ENCODE results near the gene BMP5. TPM values are rescaled to one million over a fixed set of nuclear protein-coding genes. Genes with fewer than 3 reads are reported as not detected.
"Not testable (repeated sequence)": the region's sequence is repeated elsewhere in the genome, so short reads cannot be mapped to it uniquely, and the experiment has no call there.

BMP5 gene
- total RNA-seq (2014; rRNA removed; shearing (Covaris generic); ENCODE audit: low replicate concordance), result not detected in 2 replicates

DNA sequence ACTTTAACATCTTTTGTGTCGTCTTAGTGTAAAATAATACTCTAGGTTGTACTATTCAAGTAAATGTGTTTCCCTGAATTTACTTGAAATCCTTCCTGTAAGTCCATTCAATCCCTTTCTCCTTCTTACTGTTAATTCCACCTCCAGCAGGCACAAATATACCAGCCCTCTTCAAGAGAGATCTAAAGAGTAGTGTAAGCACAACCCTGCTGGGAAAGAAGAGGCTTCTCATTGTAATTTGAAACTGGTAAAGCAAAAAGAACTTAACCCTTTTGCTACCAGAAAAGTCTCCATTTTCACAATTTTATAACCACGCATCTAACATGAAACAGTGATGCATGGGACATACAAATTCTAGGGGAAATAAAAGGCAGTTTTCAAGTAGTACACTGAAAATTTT, at the start of gene BMP5:
TSS of gene BMP5 (minus strand) at position 191 of the 400 bp plus-strand sequence. CDS start 725 bp downstream, outside the sequence.
- no peaks in the 10 kb centered on the region for H3K36me3 ChIP-seq (ENCODE audit: insufficient read depth, low read length)
- no peaks in the 10 kb centered on the region for H3K79me2 ChIP-seq (ENCODE audit: low read length)
- no peak within 1 kb of the TSS for H3K27ac ChIP-seq (ENCODE audit: low read length)
- no peak within 1 kb of the TSS for H2AFZ ChIP-seq (ENCODE audit: low read length)
- no peaks in the 10 kb centered on the region for H3K9me3 ChIP-seq (ENCODE audit: low read length)
- DNase-seq, result no peak
- H3K4me2 ChIP-seq (ENCODE audit: low read depth, low read length, poor library complexity, severe bottlenecking), result no peak within 1 kb of the TSS
- no peaks in the 10 kb centered on the region for H3K27me3 ChIP-seq (ENCODE audit: low read length)
- no peaks in the 10 kb centered on the region for H3K9me2 ChIP-seq (replicated peaks; ENCODE audit: insufficient read depth, low read length)
- no peaks in the 10 kb centered on the region for H3K4me1 ChIP-seq (ENCODE audit: low read length)
- no peak within 1 kb of the TSS for H3K4me3 ChIP-seq (ENCODE audit: low read length)
- H3K9ac ChIP-seq (ENCODE audit: low read length), result no peak within 1 kb of the TSS
- no peaks in the 10 kb centered on the region for H4K20me1 ChIP-seq (ENCODE audit: insufficient read depth, low read depth, low read length)

- no peaks in the 10 kb centered on the region for H3K9me2 ChIP-seq (replicated peaks; ENCODE audit: insufficient read depth, low read length)
- H3K4me2 ChIP-seq (ENCODE audit: low read depth, low read length, poor library complexity, severe bottlenecking), result no peak overlapping the region
- no peak overlapping the region for H3K9ac ChIP-seq (ENCODE audit: low read length)
- H3K9me3 ChIP-seq (ENCODE audit: low read length), result no peaks in the 10 kb centered on the region
- H3K27ac ChIP-seq (ENCODE audit: low read length), result no peak overlapping the region
- H3K36me3 ChIP-seq (ENCODE audit: insufficient read depth, low read length), result no peaks in the 10 kb centered on the region
- H3K4me3 ChIP-seq (ENCODE audit: low read length), result no peak overlapping the region
- no peaks in the 10 kb centered on the region for H3K79me2 ChIP-seq (ENCODE audit: low read length)
- H4K20me1 ChIP-seq (ENCODE audit: insufficient read depth, low read depth, low read length), result no peaks in the 10 kb centered on the region
- DNase-seq, result no peak
- no peak overlapping the region for H2AFZ ChIP-seq (ENCODE audit: low read length)
- no peaks in the 10 kb centered on the region for H3K27me3 ChIP-seq (ENCODE audit: low read length)
- H3K4me1 ChIP-seq (ENCODE audit: low read length), result no peaks in the 10 kb centered on the region
Observed at GRCh38 chr6:55922406-55922805, 47.0 kb upstream of the BMP5 start.

DNA sequence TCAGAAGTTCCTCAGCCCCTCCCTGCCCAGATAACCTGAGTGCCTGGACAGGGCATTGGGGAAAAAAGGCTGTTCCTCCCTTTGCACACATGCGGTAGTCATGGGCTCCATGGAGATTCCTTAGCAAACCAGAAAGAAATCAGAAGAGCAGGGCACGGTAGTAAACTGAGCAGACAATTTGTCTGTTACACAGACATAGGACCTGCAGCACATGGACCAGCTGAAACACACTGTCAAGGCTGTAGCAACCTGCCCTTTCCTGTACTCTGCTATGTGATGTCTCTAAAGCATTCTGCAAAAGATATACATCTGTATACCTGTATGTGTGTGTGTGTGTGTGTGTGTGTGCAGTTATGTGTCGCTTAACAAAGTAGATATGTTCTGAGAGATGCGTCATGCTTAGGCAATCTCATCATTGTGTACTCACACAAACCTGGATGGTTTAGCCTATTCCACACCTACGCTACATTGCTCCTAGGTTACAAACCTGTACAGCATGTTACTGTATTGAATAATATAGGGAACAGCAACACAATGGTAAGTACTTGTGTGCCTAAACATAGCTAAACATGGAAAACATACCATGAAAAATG, 44.4 kb upstream of the BMP5 start:
- no peaks in the 10 kb centered on the region for H3K27me3 ChIP-seq (ENCODE audit: low read length)
- H3K9ac ChIP-seq (ENCODE audit: low read length), result no peak overlapping the region
- no peaks in the 10 kb centered on the region for H3K9me2 ChIP-seq (replicated peaks; ENCODE audit: insufficient read depth, low read length)
- H3K27ac ChIP-seq (ENCODE audit: low read length), result no peak overlapping the region
- H3K79me2 ChIP-seq (ENCODE audit: low read length), result no peaks in the 10 kb centered on the region
- H4K20me1 ChIP-seq (ENCODE audit: insufficient read depth, low read depth, low read length), result no peaks in the 10 kb centered on the region
- no peak overlapping the region for H2AFZ ChIP-seq (ENCODE audit: low read length)
- H3K4me2 ChIP-seq (ENCODE audit: low read depth, low read length, poor library complexity, severe bottlenecking), result no peak overlapping the region
- H3K9me3 ChIP-seq (ENCODE audit: low read length), result no peaks in the 10 kb centered on the region
- H3K4me1 ChIP-seq (ENCODE audit: low read length), result no peaks in the 10 kb centered on the region
- no peaks in the 10 kb centered on the region for H3K36me3 ChIP-seq (ENCODE audit: insufficient read depth, low read length)
- no peak for DNase-seq
- no peak overlapping the region for H3K4me3 ChIP-seq (ENCODE audit: low read length)

- Histone ChIP-seq H3K79me2 (ENCODE audit: low read length) (no peaks in the 10 kb centered on the region), H2AFZ (ENCODE audit: low read length) (no peak overlapping the region), H3K9me3 (ENCODE audit: low read length) (no peaks in the 10 kb centered on the region), H3K9ac (ENCODE audit: low read length) (no peak overlapping the region), H3K27me3 (ENCODE audit: low read length) (no peaks in the 10 kb centered on the region), H3K4me3 (ENCODE audit: low read length) (no peak overlapping the region), H3K4me1 (ENCODE audit: low read length) (no peaks in the 10 kb centered on the region), H3K36me3 (ENCODE audit: insufficient read depth, low read length) (no peaks in the 10 kb centered on the region), H3K4me2 (ENCODE audit: low read depth, low read length, poor library complexity, severe bottlenecking) (no peak overlapping the region), H3K27ac (ENCODE audit: low read length) (no peak overlapping the region), H3K9me2 (replicated peaks; ENCODE audit: insufficient read depth, low read length) (no peaks in the 10 kb centered on the region), H4K20me1 (ENCODE audit: insufficient read depth, low read depth, low read length) (no peaks in the 10 kb centered on the region)
- no peak for DNase-seq
Observed at GRCh38 chr6:55918639-55919038, 43.2 kb upstream of the BMP5 start.

DNA sequence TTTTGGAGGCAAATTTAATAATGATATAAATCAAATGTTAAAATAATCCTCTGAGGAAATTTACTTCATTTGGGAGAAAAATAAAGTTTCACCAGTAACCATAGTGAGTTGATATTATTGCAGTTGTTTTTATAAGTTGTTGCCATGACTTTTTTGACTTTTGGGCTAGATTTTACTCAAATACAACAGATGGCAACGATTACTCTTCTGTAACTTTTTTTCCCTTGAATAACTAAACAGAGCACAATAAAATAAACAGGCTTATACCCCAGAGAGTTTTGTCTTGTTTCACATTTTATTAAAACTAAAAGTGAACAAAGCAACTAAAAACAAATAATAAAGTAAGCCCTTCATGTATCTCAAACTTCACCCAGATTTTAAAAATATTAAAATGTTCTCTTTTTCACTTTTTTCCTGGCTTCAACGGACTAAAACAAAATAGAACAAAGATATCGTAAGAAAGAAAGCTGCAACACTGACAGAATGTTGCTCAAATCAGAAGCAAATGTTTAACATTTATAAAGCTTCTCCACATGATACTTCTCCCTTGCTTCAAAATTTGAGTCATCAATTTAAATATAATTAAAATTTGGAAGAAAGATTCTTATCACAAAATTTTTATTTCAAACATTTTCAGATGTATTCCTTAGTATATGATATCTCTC, 42.5 kb upstream of the BMP5 start:
- Histone ChIP-seq H3K79me2 (ENCODE audit: low read length) (no peaks in the 10 kb centered on the region), H3K27me3 (ENCODE audit: low read length) (no peaks in the 10 kb centered on the region), H3K4me3 (ENCODE audit: low read length) (no peak overlapping the region), H3K36me3 (ENCODE audit: insufficient read depth, low read length) (no peaks in the 10 kb centered on the region), H3K27ac (ENCODE audit: low read length) (no peak overlapping the region), H3K9me3 (ENCODE audit: low read length) (no peaks in the 10 kb centered on the region), H2AFZ (ENCODE audit: low read length) (no peak overlapping the region), H3K9me2 (replicated peaks; ENCODE audit: insufficient read depth, low read length) (no peaks in the 10 kb centered on the region), H4K20me1 (ENCODE audit: insufficient read depth, low read depth, low read length) (no peaks in the 10 kb centered on the region), H3K4me1 (ENCODE audit: low read length) (no peaks in the 10 kb centered on the region), H3K9ac (ENCODE audit: low read length) (no peak overlapping the region), H3K4me2 (ENCODE audit: low read depth, low read length, poor library complexity, severe bottlenecking) (no peak overlapping the region)
- no peak for DNase-seq

GRCh38 chr6:55916188-55916587, 40.8 kb upstream of the BMP5 start:
- DNase-seq, result no peak
- Histone ChIP-seq H3K27ac (ENCODE audit: low read length) (no peak overlapping the region), H3K9ac (ENCODE audit: low read length) (no peak overlapping the region), H3K9me3 (ENCODE audit: low read length) (no peaks in the 10 kb centered on the region), H3K4me1 (ENCODE audit: low read length) (no peaks in the 10 kb centered on the region), H3K79me2 (ENCODE audit: low read length) (no peaks in the 10 kb centered on the region), H4K20me1 (ENCODE audit: insufficient read depth, low read depth, low read length) (no peaks in the 10 kb centered on the region), H3K27me3 (ENCODE audit: low read length) (no peaks in the 10 kb centered on the region), H3K4me3 (ENCODE audit: low read length) (no peak overlapping the region), H3K36me3 (ENCODE audit: insufficient read depth, low read length) (no peaks in the 10 kb centered on the region), H3K4me2 (ENCODE audit: low read depth, low read length, poor library complexity, severe bottlenecking) (no peak overlapping the region), H2AFZ (ENCODE audit: low read length) (no peak overlapping the region), H3K9me2 (replicated peaks; ENCODE audit: insufficient read depth, low read length) (no peaks in the 10 kb centered on the region)

DNA sequence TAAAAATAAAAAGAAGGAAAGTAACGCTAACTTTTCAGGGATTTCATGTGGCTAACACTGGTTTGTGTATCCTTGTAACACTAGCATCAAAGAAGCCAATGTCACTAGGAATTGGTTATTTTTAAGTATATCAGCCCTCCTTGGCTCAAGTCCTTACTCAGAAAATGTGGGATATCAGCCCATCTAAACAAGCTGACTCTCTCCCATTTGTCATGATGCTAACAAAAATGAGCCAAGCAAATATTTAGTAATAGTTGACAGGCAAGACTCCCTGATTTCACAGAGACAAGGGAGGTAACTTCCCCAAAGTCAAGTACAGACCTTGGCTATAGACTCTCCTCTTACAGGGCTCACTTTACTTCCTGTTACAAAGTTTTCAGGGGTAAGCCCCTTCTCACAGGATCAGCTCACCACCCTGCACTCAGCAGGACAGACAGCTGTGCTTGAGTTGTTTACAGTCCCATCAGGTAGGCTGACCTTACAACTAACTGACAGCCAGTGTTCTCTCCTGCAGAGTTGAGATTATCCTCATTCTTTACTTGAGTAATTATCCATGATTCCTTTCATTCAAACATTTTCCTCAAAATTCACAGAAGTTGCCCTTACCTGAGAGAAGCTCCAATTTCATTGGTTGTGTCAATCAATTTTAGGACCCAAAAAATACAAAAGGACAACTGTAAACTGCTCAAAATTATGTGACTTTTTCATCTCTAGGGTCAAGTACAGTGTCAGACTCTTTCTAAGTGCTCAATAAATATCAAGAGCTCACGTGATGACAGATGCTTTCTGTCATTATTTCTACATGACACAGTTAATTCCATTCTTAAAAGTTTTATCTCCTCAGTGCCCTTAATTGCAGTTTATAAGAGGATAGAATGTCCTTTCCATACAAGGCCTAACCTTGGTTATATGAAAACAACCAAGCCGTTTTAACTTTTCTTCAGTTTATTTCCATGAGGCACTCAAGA, 38.1 kb upstream of the BMP5 start:
- Histone ChIP-seq H2AFZ (ENCODE audit: low read length) (no peak overlapping the region), H3K27ac (ENCODE audit: low read length) (no peak overlapping the region), H3K27me3 (ENCODE audit: low read length) (no peaks in the 10 kb centered on the region), H4K20me1 (ENCODE audit: insufficient read depth, low read depth, low read length) (no peaks in the 10 kb centered on the region), H3K4me1 (ENCODE audit: low read length) (no peaks in the 10 kb centered on the region), H3K79me2 (ENCODE audit: low read length) (no peaks in the 10 kb centered on the region), H3K4me2 (ENCODE audit: low read depth, low read length, poor library complexity, severe bottlenecking) (no peak overlapping the region), H3K9me2 (replicated peaks; ENCODE audit: insufficient read depth, low read length) (no peaks in the 10 kb centered on the region), H3K4me3 (ENCODE audit: low read length) (no peak overlapping the region), H3K36me3 (ENCODE audit: insufficient read depth, low read length) (no peaks in the 10 kb centered on the region), H3K9ac (ENCODE audit: low read length) (no peak overlapping the region), H3K9me3 (ENCODE audit: low read length) (no peaks in the 10 kb centered on the region)
- DNase-seq, result no peak

DNA sequence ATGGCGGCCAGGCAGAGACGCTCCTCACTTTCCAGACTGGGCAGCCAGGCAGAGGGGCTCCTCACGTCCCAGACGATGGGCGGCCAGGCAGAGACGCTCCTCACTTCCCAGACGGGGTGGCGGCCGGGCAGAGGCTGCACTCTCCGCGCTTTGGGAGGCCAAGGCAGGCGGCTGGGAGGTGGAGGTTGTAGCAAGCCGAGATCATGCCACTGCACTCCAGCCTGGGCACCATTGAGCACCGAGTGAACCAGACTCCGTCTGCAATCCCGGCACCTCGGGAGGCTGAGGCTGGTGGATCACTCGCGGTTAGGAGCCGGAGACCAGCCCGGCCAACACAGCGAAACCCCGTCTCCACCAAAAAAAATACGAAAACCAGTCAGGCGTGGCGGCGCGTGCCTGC, 35.1 kb upstream of the BMP5 start:
- H3K4me3 ChIP-seq (ENCODE audit: low read length); H2AFZ ChIP-seq (ENCODE audit: low read length); H3K79me2 ChIP-seq (ENCODE audit: low read length); H3K4me2 ChIP-seq (ENCODE audit: low read depth, low read length, poor library complexity, severe bottlenecking); H3K4me1 ChIP-seq (ENCODE audit: low read length); H3K36me3 ChIP-seq (ENCODE audit: insufficient read depth, low read length); H3K27me3 ChIP-seq (ENCODE audit: low read length); H3K9ac ChIP-seq (ENCODE audit: low read length); DNase-seq; H3K9me2 ChIP-seq (replicated peaks; ENCODE audit: insufficient read depth, low read length); H4K20me1 ChIP-seq (ENCODE audit: insufficient read depth, low read depth, low read length); H3K9me3 ChIP-seq (ENCODE audit: low read length); H3K27ac ChIP-seq (ENCODE audit: low read length): not testable (repeated sequence)
